Trophoblast cell (in vitro differentiated cells and primary cell): ENCODE measurements around the gene GAGE12J.
"Not testable (repeated sequence)": the region's sequence is repeated elsewhere in the genome, so short reads cannot be mapped to it uniquely, and the experiment has no call there.

ENCODE experiments used
- DNase-seq, 2 donors: peaks; one replicate each; pipeline ENCODE4 v3.0.0-alpha.2; 2016
- H2AFZ ChIP-seq: 2 replicates; pipeline ENCODE4 v1.6.1; 2013; ENCODE audit warnings: low read length, moderate library complexity, mild to moderate bottlenecking; ENCODE audit not compliant: insufficient read depth, poor library complexity
- H2AK5ac ChIP-seq: 2 replicates; pipeline ENCODE4 v1.6.1; 2013; ENCODE audit warnings: mild to moderate bottlenecking, low read length
- H2BK120ac ChIP-seq: 2 replicates; pipeline ENCODE4 v1.6.1; 2013; ENCODE audit warnings: low read length, mild to moderate bottlenecking, moderate library complexity; ENCODE audit not compliant: insufficient read depth, poor library complexity
- H2BK12ac ChIP-seq: 2 replicates; pipeline ENCODE4 v1.6.1; 2013; ENCODE audit warnings: mild to moderate bottlenecking, low read length, moderate library complexity
- H2BK5ac ChIP-seq: 2 replicates; pipeline ENCODE4 v1.6.1; 2013; ENCODE audit warnings: low read length, low read depth, moderate library complexity, mild to moderate bottlenecking; ENCODE audit not compliant: poor library complexity
- H3K14ac ChIP-seq: 2 replicates; pipeline ENCODE4 v1.6.1; 2013; ENCODE audit warnings: mild to moderate bottlenecking, low read length
- H3K18ac ChIP-seq: 2 replicates; pipeline ENCODE4 v1.6.1; 2013; ENCODE audit warnings: mild to moderate bottlenecking, low read length
- H3K23ac ChIP-seq: 2 replicates; pipeline ENCODE4 v1.6.1; 2013; ENCODE audit warnings: low read length
- H3K27ac ChIP-seq: 2 replicates; pipeline ENCODE4 v1.5.1; 2013; ENCODE audit warnings: low read depth, mild to moderate bottlenecking, inconsistent platforms, low read length, moderate library complexity
- H3K27me3 ChIP-seq: 2 replicates; pipeline ENCODE4 v1.6.1; 2013; ENCODE audit warnings: inconsistent platforms, mild to moderate bottlenecking, low read length, moderate library complexity; ENCODE audit not compliant: insufficient read depth
- H3K36me3 ChIP-seq, 2 experiments: 1 replicate in 1 of 2; 2 replicates in 1 of 2; pipeline ENCODE4 v1.6.1; 2013; ENCODE audit warnings: low read length in 2 of 2, mild to moderate bottlenecking in 2 of 2, moderate library complexity in 1 of 2; ENCODE audit not compliant: insufficient read depth in 2 of 2, control insufficient read depth in 1 of 2
- H3K4ac ChIP-seq: 2 replicates; pipeline ENCODE4 v1.6.1; 2013; ENCODE audit warnings: low read depth, mild to moderate bottlenecking, low read length, moderate library complexity
- H3K4me1 ChIP-seq, 2 experiments: 1 replicate in 1 of 2; 2 replicates in 1 of 2; pipeline ENCODE4 v1.6.1; 2013; ENCODE audit warnings: low read length in 2 of 2, mild to moderate bottlenecking in 2 of 2, moderate library complexity in 1 of 2; ENCODE audit not compliant: insufficient read depth in 2 of 2, control insufficient read depth in 1 of 2
- H3K4me2 ChIP-seq: 2 replicates; pipeline ENCODE4 v1.6.1; 2013; ENCODE audit warnings: inconsistent platforms, mild to moderate bottlenecking, low read length, moderate library complexity
- H3K4me3 ChIP-seq: 2 replicates; pipeline ENCODE4 v1.5.1; 2013; ENCODE audit warnings: mild to moderate bottlenecking, low read depth, low read length, inconsistent platforms
- H3K79me1 ChIP-seq: one replicate; pipeline ENCODE4 v1.6.1; 2013; ENCODE audit warnings: low read length
- H3K79me2 ChIP-seq: 2 replicates; pipeline ENCODE4 v1.6.1; 2013; ENCODE audit warnings: low read length, mild to moderate bottlenecking; ENCODE audit not compliant: control insufficient read depth, insufficient read depth, poor library complexity
- H3K9ac ChIP-seq: 2 replicates; pipeline ENCODE4 v1.6.1; 2013; ENCODE audit warnings: mild to moderate bottlenecking, low read length
- H3K9me3 ChIP-seq: 2 replicates; pipeline ENCODE4 v1.6.1; 2013; ENCODE audit warnings: low read depth, mild to moderate bottlenecking, control low read depth, inconsistent platforms, low read length; ENCODE audit not compliant: insufficient read depth
- H4K12ac ChIP-seq: 2 replicates; pipeline ENCODE4 v1.6.1; 2013; ENCODE audit warnings: low read depth, mild to moderate bottlenecking, low read length, moderate library complexity
- H4K8ac ChIP-seq: 2 replicates; pipeline ENCODE4 v1.6.1; 2013; ENCODE audit warnings: low read depth, mild to moderate bottlenecking, low read length, moderate library complexity
- H4K91ac ChIP-seq: one replicate; pipeline ENCODE4 v1.6.1; 2013; ENCODE audit warnings: low read depth, mild to moderate bottlenecking, low read length, moderate library complexity
- WGBS: extraction: QIAGEN DNeasy Blood & Tissue Kit; methylation state at CpG from one replicate; pipeline ENCODE4 v1.1.7; 2013; ENCODE audit warnings: missing lambda C conversion rate; ENCODE audit not compliant: insufficient read length, insufficient coverage; ENCODE audit errors: extremely low coverage; 5-methylcytosine and 5-hydroxymethylcytosine counted together

GAGE12J gene

DNA sequence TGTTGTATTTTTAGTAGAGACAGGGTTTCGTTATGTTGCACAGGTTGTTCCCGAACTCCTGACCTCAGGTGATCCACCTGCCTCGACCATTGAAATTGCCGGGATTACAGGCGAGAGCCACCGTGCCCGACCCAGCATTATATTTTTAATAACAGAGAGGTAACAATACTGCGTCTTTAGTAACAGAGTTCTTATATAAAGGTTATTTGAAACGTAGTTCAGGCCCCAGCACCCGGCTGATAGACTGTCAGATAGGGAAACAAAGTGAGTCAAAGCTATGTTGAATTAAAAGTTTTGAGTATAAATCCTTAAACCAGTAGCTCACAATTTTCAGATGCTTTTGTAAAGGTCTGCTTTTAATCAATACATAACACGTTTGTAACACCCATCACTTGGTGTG, 24.3 kb downstream of the GAGE12J start:
- H4K12ac ChIP-seq, H4K91ac ChIP-seq, H3K27me3 ChIP-seq, H3K18ac ChIP-seq, H3K4ac ChIP-seq, H3K9me3 ChIP-seq, H3K9ac ChIP-seq, H3K79me2 ChIP-seq, H2BK120ac ChIP-seq, H3K27ac ChIP-seq, H3K4me2 ChIP-seq, H2BK12ac ChIP-seq, H3K36me3 ChIP-seq, H3K14ac ChIP-seq, H4K8ac ChIP-seq, H2AFZ ChIP-seq, H3K79me1 ChIP-seq, H3K23ac ChIP-seq, H3K4me1 ChIP-seq, H2BK5ac ChIP-seq, H2AK5ac ChIP-seq, H3K4me3 ChIP-seq: not testable (repeated sequence)
- DNase-seq, result peak in 1 of 2 donors; percentile 2
- no CpG with 5 or more reads among the region's 11 CpGs for WGBS
